ENCODE data around the gene ARMC2. TPM values are rescaled to one million over a fixed set of nuclear protein-coding genes. Genes with fewer than 3 reads are reported as not detected.
"Not testable (repeated sequence)": the region's sequence is repeated elsewhere in the genome, so short reads cannot be mapped to it uniquely, and the experiment has no call there.

ARMC2 gene
- total and polyA plus RNA-seq, 2 donors (not counting 3 experiments of a cell fraction or from before 2014, with no cell fraction given): 1.7 to 3.7 TPM

DNA sequence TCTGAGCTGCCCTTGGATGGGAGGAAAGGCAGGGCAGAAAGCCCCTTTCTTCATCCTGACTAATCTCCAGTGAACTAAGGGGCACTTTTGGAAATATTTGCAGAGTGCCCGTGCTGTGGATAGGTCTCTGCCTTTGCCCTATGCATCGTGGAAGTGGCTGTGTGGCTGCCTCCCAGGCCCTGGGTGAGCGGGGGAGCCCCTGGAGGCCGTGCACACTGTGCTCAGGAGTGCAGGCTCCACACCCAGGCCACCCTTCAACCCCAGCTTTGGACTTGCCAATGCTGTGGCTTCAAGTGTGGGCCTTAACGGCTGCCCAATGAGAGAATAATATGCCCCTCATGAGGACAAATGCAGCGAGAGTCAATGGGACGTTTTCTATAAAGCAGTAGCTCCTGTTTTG lies 36.7 kb upstream of the ARMC2 start:
- no peaks in the 10 kb centered on the region for H3K9me3 ChIP-seq (replicated peaks; ENCODE audit: control insufficient read depth, insufficient read depth, low read length)
- no peak for FAIRE-seq
- dilution Hi-C loops (cut with MboI; ENCODE audit: extremely low pct_ligation_motif_present, low sequenced_read_pairs): no loop called here
- H3K36me3 ChIP-seq (ENCODE audit: control insufficient read depth in 2 of 2, extremely low read depth in 1 of 2, insufficient read depth in 2 of 2, low read length in 2 of 2): no peaks in the 10 kb centered on the region
- H3K27me3 ChIP-seq (ENCODE audit: control insufficient read depth in 2 of 2, insufficient read depth in 2 of 2, low read length in 2 of 2): no peaks in the 10 kb centered on the region
- ChIA-PET POLR2A (no interaction called here), CTCF (no interaction called here)
- H2AFZ ChIP-seq (ENCODE audit: low read depth, low read length): no peak overlapping the region
- BruUV-seq (replicated peaks): no TSS peak
- H3K9ac ChIP-seq (replicated peaks; ENCODE audit: extremely low read depth, insufficient read depth, low read length): no peak overlapping the region
- TF ChIP-seq POLR2A (IDR thresholded peaks at IDR 0.05; ENCODE audit: low read depth, low read length) (no peak), POLR2AphosphoS5 (IDR thresholded peaks at IDR 0.05; ENCODE audit: insufficient read depth, low read depth, low read length) (no peak), FOS (IDR thresholded peaks at IDR 0.05; ENCODE audit: borderline replicate concordance, insufficient read depth, low read length) (no peak), JUN (IDR thresholded peaks at IDR 0.05; ENCODE audit: borderline replicate concordance, insufficient read depth, insufficient read length, low read depth) (no peak), MYC (IDR thresholded peaks at IDR 0.05; ENCODE audit: low read depth, low read length) (no peak), EZH2 (IDR thresholded peaks at IDR 0.05; ENCODE audit: borderline replicate concordance, low read depth, low read length, severe bottlenecking) (no peak), GATA2 (IDR thresholded peaks at IDR 0.05; ENCODE audit: insufficient read depth, insufficient read length, low read depth, low read length) (no peak)
- TF ChIP-seq, protein P1, sequence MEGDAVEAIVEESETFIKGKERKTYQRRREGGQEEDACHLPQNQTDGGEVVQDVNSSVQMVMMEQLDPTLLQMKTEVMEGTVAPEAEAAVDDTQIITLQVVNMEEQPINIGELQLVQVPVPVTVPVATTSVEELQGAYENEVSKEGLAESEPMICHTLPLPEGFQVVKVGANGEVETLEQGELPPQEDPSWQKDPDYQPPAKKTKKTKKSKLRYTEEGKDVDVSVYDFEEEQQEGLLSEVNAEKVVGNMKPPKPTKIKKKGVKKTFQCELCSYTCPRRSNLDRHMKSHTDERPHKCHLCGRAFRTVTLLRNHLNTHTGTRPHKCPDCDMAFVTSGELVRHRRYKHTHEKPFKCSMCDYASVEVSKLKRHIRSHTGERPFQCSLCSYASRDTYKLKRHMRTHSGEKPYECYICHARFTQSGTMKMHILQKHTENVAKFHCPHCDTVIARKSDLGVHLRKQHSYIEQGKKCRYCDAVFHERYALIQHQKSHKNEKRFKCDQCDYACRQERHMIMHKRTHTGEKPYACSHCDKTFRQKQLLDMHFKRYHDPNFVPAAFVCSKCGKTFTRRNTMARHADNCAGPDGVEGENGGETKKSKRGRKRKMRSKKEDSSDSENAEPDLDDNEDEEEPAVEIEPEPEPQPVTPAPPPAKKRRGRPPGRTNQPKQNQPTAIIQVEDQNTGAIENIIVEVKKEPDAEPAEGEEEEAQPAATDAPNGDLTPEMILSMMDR (IDR thresholded peaks at IDR 0.05; ENCODE audit: extremely low read depth in 1 of 2, insufficient read depth in 1 of 2, low read depth in 1 of 2, low read length in 2 of 2): no peak
- TF ChIP-seq, protein P2, sequence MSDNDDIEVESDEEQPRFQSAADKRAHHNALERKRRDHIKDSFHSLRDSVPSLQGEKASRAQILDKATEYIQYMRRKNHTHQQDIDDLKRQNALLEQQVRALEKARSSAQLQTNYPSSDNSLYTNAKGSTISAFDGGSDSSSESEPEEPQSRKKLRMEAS (IDR thresholded peaks at IDR 0.05; ENCODE audit: insufficient read depth, insufficient read length): no peak
- H4K20me1 ChIP-seq (replicated peaks; ENCODE audit: control insufficient read depth, extremely low read depth, insufficient read depth, low read length): no peaks in the 10 kb centered on the region
- H3K9me1 ChIP-seq (replicated peaks; ENCODE audit: control insufficient read depth, extremely low read depth, insufficient read depth, low read length): no peaks in the 10 kb centered on the region
- H3K4me3 ChIP-seq (replicated peaks in 1 of 3; ENCODE audit: insufficient read depth in 1 of 3, low read depth in 1 of 3, low read length in 3 of 3): no peak overlapping the region
- H3K4me2 ChIP-seq (ENCODE audit: insufficient read depth, low read length): no peak overlapping the region
- no peak overlapping the region for H3K27ac ChIP-seq (ENCODE audit: insufficient read depth, low read depth, low read length)
- H3K4me1 ChIP-seq (ENCODE audit: control insufficient read depth, extremely low read depth, insufficient read depth, low read length): no peaks in the 10 kb centered on the region
- H3K79me2 ChIP-seq (ENCODE audit: control insufficient read depth, insufficient read depth, low read length): no peaks in the 10 kb centered on the region
- intact Hi-C loops (cut with micrococcal nuclease): no loop called here
- no peak for DNase-seq (ENCODE audit: low read depth, low spot score)

DNA sequence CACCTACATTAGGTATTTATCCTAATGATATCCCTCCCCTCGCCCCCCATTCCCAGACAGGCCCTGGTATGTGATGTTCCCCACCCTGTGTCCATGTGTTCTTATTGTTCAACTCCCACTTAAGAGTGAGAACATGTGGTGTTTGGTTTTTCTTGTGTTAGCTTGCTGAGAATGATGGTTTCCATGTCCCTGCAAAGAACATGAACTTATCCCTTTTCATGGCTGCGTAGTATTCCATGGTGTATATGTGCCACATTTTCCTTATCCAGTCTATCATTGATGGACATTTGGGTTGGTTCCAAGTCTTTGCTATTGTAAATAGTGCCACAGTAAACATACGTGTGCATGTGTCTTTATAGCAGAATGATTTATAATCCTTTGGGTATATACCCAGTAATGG lies 35.0 kb upstream of the ARMC2 start:
- H3K4me1 ChIP-seq (ENCODE audit: control insufficient read depth, extremely low read depth, insufficient read depth, low read length); H3K9ac ChIP-seq (replicated peaks; ENCODE audit: extremely low read depth, insufficient read depth, low read length); BruUV-seq (replicated peaks); POLR2A ChIA-PET; H2AFZ ChIP-seq (ENCODE audit: low read depth, low read length); H3K27ac ChIP-seq (ENCODE audit: insufficient read depth, low read depth, low read length); H3K4me2 ChIP-seq (ENCODE audit: insufficient read depth, low read length); H3K27me3 ChIP-seq (ENCODE audit: control insufficient read depth in 2 of 2, insufficient read depth in 2 of 2, low read length in 2 of 2); H3K9me1 ChIP-seq (replicated peaks; ENCODE audit: control insufficient read depth, extremely low read depth, insufficient read depth, low read length); DNase-seq (ENCODE audit: low read depth, low spot score); H4K20me1 ChIP-seq (replicated peaks; ENCODE audit: control insufficient read depth, extremely low read depth, insufficient read depth, low read length); intact Hi-C loops (cut with micrococcal nuclease); H3K36me3 ChIP-seq (ENCODE audit: control insufficient read depth in 2 of 2, extremely low read depth in 1 of 2, insufficient read depth in 2 of 2, low read length in 2 of 2); H3K9me3 ChIP-seq (replicated peaks; ENCODE audit: control insufficient read depth, insufficient read depth, low read length); CTCF ChIA-PET; H3K4me3 ChIP-seq (replicated peaks in 1 of 3; ENCODE audit: insufficient read depth in 1 of 3, low read depth in 1 of 3, low read length in 3 of 3); H3K79me2 ChIP-seq (ENCODE audit: control insufficient read depth, insufficient read depth, low read length); dilution Hi-C loops (cut with MboI; ENCODE audit: extremely low pct_ligation_motif_present, low sequenced_read_pairs); FAIRE-seq: not testable (repeated sequence)

DNA sequence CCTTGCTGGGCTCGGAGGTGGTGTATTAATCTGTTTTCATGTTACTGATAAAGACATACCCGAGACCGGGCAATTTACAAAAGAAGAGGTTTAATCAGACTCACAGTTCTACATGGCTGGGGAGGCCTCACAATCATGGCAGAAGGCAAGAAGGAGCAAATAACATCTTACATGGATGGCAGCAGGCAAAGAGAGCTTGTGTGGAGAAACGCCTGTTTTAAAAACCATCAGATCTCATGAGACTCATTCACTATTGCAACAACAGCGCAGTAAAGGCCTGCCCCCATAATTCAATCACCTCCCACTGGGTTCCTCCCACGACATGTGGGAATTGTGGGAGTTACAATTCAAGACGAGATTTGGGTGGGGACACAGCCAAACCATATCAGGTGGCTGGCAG lies 30.9 kb upstream of the ARMC2 start:
- H3K9me3 ChIP-seq (replicated peaks; ENCODE audit: control insufficient read depth, insufficient read depth, low read length); DNase-seq (ENCODE audit: low read depth, low spot score); H2AFZ ChIP-seq (ENCODE audit: low read depth, low read length); intact Hi-C loops (cut with micrococcal nuclease); H3K27me3 ChIP-seq (ENCODE audit: control insufficient read depth in 2 of 2, insufficient read depth in 2 of 2, low read length in 2 of 2); H3K4me3 ChIP-seq (replicated peaks in 1 of 3; ENCODE audit: insufficient read depth in 1 of 3, low read depth in 1 of 3, low read length in 3 of 3); H3K79me2 ChIP-seq (ENCODE audit: control insufficient read depth, insufficient read depth, low read length); H4K20me1 ChIP-seq (replicated peaks; ENCODE audit: control insufficient read depth, extremely low read depth, insufficient read depth, low read length); CTCF ChIA-PET; H3K9me1 ChIP-seq (replicated peaks; ENCODE audit: control insufficient read depth, extremely low read depth, insufficient read depth, low read length); POLR2A ChIA-PET; H3K4me2 ChIP-seq (ENCODE audit: insufficient read depth, low read length); dilution Hi-C loops (cut with MboI; ENCODE audit: extremely low pct_ligation_motif_present, low sequenced_read_pairs); H3K36me3 ChIP-seq (ENCODE audit: control insufficient read depth in 2 of 2, extremely low read depth in 1 of 2, insufficient read depth in 2 of 2, low read length in 2 of 2); H3K9ac ChIP-seq (replicated peaks; ENCODE audit: extremely low read depth, insufficient read depth, low read length); FAIRE-seq; H3K4me1 ChIP-seq (ENCODE audit: control insufficient read depth, extremely low read depth, insufficient read depth, low read length); H3K27ac ChIP-seq (ENCODE audit: insufficient read depth, low read depth, low read length); BruUV-seq (replicated peaks): not testable (repeated sequence)
